HG03571 (cell line): ENCODE results near the gene NTN1.
"Not testable (repeated sequence)": the region's sequence is repeated elsewhere in the genome, so short reads cannot be mapped to it uniquely, and the experiment has no call there.

Experiments
- ATAC-seq: cut with Tn5 transposase; IDR thresholded peaks from one replicate; pipeline ENCODE4 v1.9.1; 2021; ENCODE audit not compliant: unreplicated experiment

Gene NTN1

DNA sequence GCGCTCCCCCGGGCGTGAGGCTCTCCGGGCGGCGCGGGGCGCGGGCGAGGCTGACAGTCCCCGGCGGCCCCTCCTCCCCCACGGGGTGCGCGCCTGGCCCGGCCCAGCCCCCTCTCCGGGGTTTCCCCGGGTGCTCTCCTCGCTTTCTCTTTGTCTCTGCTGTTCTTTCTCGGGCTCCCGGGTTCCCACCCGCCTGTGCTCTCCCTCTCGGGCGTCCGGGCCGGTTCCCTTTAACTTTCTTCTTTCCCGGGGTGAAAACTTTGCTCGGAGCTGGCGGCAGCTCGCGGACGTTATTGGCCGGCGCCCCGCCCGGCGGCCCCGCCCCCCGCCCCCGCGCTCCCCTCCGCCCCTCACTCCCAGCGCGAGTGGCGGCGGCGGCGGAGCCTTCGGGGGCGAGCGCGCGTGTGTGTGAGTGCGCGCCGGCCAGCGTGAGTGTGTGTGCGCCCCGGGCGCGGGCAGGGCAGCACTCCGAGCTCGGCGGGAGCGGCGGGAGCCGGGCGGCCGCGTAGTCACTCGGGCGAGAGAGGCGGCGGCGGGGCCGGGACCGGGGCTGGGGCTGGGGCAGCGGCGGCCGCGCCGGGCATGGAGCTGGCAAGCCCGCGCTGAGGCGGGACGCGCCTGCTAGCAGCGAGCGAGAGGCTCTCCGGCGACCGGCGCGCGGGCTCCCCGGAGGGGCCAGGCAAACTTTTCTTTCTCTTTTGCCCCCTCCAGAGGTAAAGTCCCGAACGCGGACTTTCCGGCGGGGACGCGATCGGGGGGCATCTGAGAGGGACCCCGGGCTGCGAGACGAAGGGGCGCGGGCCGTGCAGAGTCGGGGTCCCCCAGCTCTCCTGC, at the start of gene NTN1:
TSS of gene NTN1 (plus strand) at position 353 of the 834 bp plus-strand sequence. CDS start 864 bp downstream, outside the sequence.
- no peak for ATAC-seq

GRCh38 chr17:8975091-8975725, 46.1 kb upstream of the NTN1 start:
- ATAC-seq = no peak

- ATAC-seq = no peak
Measured at GRCh38 chr17:8976638-8977037, 44.7 kb upstream of the NTN1 start.

GRCh38 chr17:8979715-8980114, 41.6 kb upstream of the NTN1 start:
- no peak for ATAC-seq

DNA sequence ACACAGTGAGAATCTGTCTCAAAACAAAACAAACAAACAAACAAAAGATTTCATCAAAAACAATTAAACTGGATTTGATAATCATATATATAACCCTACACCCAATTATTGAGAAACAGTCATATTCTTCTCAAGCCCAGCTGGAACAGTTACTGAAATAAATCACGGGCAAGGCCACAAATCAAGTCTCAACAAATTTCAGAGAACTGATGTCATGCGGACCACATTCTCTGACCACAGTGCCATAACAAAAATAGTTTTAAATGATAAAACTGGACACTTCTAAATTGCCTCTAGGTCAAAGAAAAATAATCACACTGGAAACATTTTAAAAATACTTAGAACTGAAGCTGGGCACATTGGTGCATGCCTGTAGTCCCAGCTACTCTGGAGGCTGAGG, 39.9 kb upstream of the NTN1 start:
- no peak for ATAC-seq

DNA sequence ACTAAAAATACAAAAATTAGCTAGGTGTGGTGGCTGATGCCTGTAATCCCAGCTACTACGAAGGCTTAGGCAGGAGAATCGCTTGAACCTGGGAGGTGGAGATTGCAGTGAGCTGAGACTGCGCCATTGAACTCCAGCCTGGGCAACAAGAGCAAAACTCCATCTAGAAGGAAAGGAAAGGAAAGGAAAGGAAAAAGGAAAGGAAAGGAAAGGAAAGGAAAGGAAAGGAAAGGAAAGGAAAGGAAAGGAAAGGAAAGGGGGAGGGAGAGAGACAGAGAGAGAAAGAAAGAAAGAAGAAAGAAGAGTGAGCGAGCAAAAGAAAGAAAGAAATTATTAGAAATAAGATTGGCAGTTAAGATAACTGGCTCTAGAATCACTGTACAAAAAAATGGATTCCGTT, 37.1 kb upstream of the NTN1 start:
- ATAC-seq = not testable (repeated sequence)

DNA sequence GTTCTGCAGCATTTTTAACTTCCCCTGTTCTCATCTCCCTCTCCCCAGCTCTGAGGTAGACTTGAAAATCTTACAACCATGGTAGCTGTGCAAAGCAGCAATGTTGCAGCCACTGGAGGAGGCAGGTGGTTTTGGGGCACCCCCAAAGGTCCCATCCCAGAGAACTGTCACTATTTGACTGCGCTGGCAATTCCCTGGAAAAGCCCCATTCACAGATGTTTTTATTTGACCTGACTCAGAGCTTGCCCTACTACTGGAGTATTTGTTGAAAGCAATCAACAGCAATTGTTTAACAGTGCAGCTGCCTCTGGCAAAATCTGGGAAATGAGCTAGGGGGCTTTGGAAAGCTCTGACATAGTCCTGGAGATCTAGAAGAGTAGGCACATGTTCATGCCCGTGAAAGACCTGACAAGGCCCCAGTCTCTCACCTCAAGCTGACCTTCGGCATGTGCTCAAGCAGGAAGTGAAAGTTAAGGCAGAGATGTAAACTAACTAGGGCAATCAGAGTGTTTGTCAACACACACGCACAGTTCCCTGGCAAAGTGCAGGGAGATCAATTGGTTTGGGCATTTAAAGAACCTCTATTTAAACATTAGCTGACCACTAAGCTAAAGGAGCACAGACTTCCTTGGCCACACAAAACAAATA, 36.1 kb upstream of the NTN1 start:
- ATAC-seq = no peak

GRCh38 chr17:8986295-8986694, 35.0 kb upstream of the NTN1 start:
- ATAC-seq = no peak

DNA sequence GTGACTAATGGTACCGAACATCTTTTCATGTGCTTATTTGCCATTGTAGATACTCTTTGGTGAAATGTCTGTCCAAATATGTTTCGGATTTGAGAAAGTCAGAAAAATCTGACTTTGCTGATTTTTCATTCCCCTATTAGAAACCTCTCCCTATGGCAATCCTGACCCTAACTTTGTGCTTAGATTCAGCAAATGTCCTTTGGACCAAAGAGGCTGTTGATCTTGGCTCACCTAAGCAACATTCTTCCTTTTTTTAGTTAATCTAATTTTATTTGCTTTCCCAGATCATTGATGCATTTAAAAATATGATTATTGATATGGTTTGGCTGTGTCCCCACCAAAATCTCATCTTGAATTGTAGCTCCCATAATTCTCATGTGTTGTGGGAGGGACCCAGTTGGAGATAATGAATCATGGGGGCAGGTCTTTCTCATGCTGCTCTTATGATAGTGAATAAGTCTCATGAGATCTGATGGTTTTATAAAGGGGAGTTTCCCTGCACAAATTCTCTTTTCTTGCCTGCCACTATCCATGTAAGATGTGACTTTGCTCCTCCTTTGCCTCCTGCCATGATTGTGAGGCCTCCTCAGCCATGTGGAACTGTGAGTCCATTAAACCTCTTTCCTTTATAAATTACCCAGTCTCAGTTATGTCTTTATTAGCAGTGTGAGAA, 32.9 kb upstream of the NTN1 start:
- not testable (repeated sequence) for ATAC-seq

GRCh38 chr17:8991514-8992285, 29.6 kb upstream of the NTN1 start:
- ATAC-seq = no peak

DNA sequence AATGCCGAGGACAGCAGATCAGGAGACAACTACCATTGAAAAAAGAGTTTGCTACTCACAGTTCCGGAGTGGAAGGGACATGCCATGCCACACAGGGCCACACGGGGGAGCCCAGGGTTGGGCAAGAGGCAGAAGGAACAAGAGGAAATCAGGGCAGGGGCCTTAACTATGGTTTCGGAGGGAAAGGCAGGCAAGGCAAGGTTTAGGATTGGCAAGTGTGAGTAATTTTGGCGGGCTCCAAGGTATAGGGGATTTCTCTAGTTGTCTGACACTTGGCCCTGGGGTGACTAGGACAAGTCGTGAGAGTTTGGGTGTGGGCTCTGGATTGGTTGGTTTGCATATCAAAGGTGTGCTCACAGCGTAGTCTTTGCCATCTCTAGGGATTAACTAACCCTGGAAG, 27.0 kb upstream of the NTN1 start:
- no peak for ATAC-seq

GRCh38 chr17:8995711-8996110, 25.6 kb upstream of the NTN1 start:
- no peak for ATAC-seq

DNA sequence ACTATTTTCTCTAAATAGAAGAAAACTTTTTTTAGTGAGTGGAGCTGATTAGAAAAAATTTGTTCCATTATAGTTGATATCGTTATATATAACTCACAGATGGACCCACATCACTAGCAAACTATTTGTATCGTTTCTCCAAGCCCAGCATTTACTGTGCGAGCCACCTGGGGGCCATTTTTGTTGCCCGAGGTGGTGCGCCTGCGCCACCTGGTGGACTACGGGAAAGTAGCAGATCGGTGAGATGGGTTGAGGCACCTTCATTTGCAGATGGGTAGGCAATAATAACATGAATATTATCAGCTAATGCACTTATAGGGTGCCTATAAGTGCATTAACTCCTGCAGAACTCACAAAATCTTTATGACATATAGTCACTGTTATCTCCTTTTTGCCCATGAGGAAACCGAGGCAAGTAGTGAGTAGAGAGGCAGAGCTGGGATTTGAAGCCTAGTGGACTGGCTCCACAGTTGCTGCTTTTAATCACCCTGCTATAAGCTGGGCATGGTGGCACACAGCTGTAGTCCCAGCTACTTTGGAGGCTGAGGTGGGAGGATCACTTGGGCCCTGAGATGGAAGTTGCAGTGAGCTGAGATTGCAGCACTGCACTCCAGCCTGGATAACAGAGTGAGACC, 23.2 kb upstream of the NTN1 start:
- no peak for ATAC-seq

DNA sequence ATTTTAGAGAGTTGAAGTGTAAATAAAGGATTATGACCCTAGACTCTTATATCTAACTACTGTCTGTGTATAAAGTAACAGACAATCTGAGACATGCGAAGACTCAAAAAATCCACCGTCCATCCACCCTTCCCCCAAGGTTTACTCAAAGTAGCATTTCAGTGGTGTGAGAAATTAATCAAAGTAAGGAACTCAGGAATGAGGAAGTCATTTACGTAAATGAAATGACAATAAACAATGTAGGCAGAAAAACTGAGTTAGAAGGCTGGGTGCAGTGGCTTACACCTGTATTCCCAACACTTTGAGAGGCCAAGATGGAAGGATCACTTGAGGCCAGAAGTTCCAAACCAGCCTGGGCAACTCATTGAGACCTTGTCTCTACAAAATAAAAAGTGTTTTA, 19.8 kb upstream of the NTN1 start:
- no peak for ATAC-seq

- ATAC-seq = no peak
Measured at GRCh38 chr17:9002227-9002605, 19.1 kb upstream of the NTN1 start.

GRCh38 chr17:9002606-9003354, 18.5 kb upstream of the NTN1 start:
- ATAC-seq = no peak

- ATAC-seq = no peak
Measured at GRCh38 chr17:9003355-9004131, 17.8 kb upstream of the NTN1 start.

DNA sequence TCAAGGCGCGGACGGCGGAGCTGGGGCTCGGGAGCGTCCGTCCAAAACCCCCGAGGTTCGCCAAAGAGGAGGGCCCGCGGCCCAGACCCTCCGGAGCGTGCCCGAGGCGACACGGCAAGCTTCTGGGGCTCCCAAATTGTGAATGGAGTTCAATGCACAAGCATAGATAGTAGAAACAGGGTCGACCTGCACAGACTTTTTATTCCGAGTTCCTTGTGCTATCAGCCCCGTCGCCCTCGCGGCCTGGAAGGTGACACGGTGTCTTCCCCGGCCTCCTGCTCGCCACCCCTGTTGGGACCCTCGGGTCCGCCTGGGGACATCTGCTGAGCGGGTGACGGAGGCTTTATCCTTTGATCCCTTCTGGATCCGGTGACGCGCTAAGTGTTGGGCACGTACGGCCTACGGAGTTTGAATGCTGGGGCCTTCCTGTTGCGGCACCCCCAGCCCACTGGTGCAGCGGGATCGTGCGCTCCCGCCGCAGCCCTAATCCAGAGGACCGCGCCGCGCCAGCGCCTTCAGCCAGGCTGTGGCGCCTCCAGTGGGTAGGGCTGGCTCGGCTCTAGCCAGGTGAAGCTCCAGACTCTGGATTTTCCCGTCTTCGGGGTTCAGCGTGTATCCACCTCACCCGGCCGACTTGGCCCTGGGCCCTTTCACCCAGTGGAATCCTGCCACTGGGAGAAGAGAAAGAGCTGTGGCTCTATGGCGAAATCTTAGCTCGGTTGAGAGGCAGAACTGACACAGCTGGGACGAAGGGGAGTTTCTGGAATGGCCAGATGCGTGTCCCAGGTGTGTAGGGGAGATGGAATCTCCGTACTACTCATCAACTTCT, 17.0 kb upstream of the NTN1 start:
- no peak for ATAC-seq
